Skeletal muscle tissue (tissue), 5 donors: Measurements from ENCODE around the gene WBP2NL. TPM values are rescaled to one million over a fixed set of nuclear protein-coding genes. Genes with fewer than 3 reads are reported as not detected.

Experiments used
- H3K27ac ChIP-seq: one replicate; pipeline ENCODE4 v1.7.0; 2013; ENCODE audit warnings: mild to moderate bottlenecking, low read depth, low read length, inconsistent platforms
- H3K27me3 ChIP-seq, 3 donors: one replicate each; pipeline ENCODE4 v1.7.0; 2013; ENCODE audit warnings: low read length in 3 of 3; ENCODE audit not compliant: control insufficient read depth in 3 of 3, insufficient read depth in 3 of 3
- H3K36me3 ChIP-seq, 3 donors: one replicate each; pipeline ENCODE4 v1.7.0; 2013; ENCODE audit warnings: low read length in 3 of 3; ENCODE audit not compliant: control insufficient read depth in 3 of 3, insufficient read depth in 3 of 3
- H3K4me1 ChIP-seq, 3 donors: one replicate each; pipeline ENCODE4 v1.7.0; 2013; ENCODE audit warnings: low read length in 3 of 3, mild to moderate bottlenecking in 3 of 3; ENCODE audit not compliant: control insufficient read depth in 3 of 3, insufficient read depth in 3 of 3
- H3K4me3 ChIP-seq, 3 donors: one replicate each; pipeline ENCODE4 v1.7.0; 2013; ENCODE audit warnings: low read length in 3 of 3
- H3K9ac ChIP-seq, 3 donors: one replicate each; pipeline ENCODE4 v1.7.0; 2013; ENCODE audit warnings: low read length in 3 of 3, mild to moderate bottlenecking in 3 of 3, moderate library complexity in 2 of 3, low read depth in 1 of 3
- H3K9me3 ChIP-seq, 3 donors: one replicate each; pipeline ENCODE4 v1.7.0; 2013; ENCODE audit warnings: low read length in 3 of 3; ENCODE audit not compliant: control insufficient read depth in 3 of 3
- small RNA-seq: library from RNA; depleted of rRNA; stranded (forward); fragments of <200 nt; gene quantifications from one replicate; pipeline ENCODE3, GENCODE V24; 2014
- total RNA-seq: library from RNA; depleted of rRNA; stranded (reverse); fragments of >200 nt; gene quantifications from one replicate; pipeline ENCODE4 v1.2.3, GENCODE V29; 2014
- donor health status: Osteomylitis.

The WBP2NL gene
- total RNA-seq, 1 donor from 2014 or later: 1.6 TPM

- peak overlapping the region; percentile 100 for H3K27ac ChIP-seq
- no peaks in the 10 kb centered on the region for H3K27me3 ChIP-seq
- peaks cover 0 to 12% (median 10%) of the 10 kb centered on the region in 3 donors for H3K36me3 ChIP-seq
- H3K4me1 ChIP-seq: peaks cover 30 to 42% (median 37%) of the 10 kb centered on the region in 3 donors
- H3K9ac ChIP-seq: no peak overlapping the region
- H3K4me3 ChIP-seq: no peak overlapping the region
- H3K9me3 ChIP-seq: no peaks in the 10 kb centered on the region
Observed at GRCh38 chr22:42076764-42077485, 78.3 kb downstream of the WBP2NL start.

DNA sequence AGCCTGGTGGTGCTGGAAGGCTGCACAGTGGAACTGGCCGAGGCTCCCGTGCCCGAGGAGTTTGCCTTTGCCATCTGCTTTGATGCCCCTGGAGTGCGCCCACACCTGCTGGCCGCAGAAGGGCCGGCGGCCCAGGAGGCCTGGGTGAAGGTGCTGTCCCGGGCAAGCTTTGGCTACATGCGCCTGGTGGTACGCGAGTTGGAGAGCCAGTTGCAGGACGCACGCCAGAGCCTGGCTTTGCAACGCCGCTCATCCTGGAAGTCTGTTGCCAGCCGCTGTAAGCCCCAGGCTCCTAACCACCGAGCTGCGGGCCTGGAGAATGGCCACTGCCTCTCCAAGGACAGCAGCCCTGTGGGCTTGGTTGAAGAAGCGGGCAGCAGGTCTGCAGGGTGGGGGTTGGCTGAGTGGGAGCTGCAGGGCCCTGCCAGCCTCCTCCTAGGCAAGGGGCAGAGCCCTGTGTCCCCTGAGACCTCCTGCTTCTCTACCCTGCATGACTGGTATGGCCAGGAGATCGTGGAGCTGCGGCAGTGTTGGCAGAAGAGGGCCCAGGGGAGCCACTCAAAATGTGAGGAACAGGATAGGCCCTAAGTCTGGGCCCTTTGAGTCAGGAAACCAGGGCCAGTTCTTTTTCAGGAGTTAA lies 79.0 kb downstream of the WBP2NL start:
- Histone ChIP-seq H3K9ac (peak overlapping the region in 2 of 3 donors; percentile 99), H3K4me3 (no peak overlapping the region), H3K4me1 (peaks cover 30 to 47% (median 37%) of the 10 kb centered on the region in 3 donors), H3K27ac (peak overlapping the region; percentile 100), H3K36me3 (peaks cover 4 to 18% (median 13%) of the 10 kb centered on the region in 3 donors), H3K27me3 (no peaks in the 10 kb centered on the region), H3K9me3 (no peaks in the 10 kb centered on the region)

Small RNA genes within 50 kb of the gene (small RNA-seq; reads per million reads assigned to genes)
- not detected for gene SNORD13P1

Other genes starting within 250 kb of the WBP2NL start
- gene CCDC134, start 198.1 kb upstream of the WBP2NL start, total RNA-seq: 30.3 TPM
- gene SREBF2, start 165.7 kb upstream of the WBP2NL start, total RNA-seq: 20.9 TPM
- 1.0 TPM for gene SHISA8, start 83.7 kb upstream of the WBP2NL start, total RNA-seq
- gene TNFRSF13C, start 72.0 kb upstream of the WBP2NL start, total RNA-seq: under 0.01 TPM
- gene CENPM, start 51.6 kb upstream of the WBP2NL start, total RNA-seq: 5.7 TPM
- gene SEPTIN3, start 29.3 kb upstream of the WBP2NL start, total RNA-seq: 0.52 TPM
- 26.1 TPM for gene NAGA, start 72.0 kb downstream of the WBP2NL start, total RNA-seq
- gene PHETA2, start 75.5 kb downstream of the WBP2NL start, total RNA-seq: 19.8 TPM
- 15.1 TPM for gene SMDT1, start 80.9 kb downstream of the WBP2NL start, total RNA-seq
- gene NDUFA6, start 92.0 kb downstream of the WBP2NL start, total RNA-seq: 67.8 TPM
- not detected for gene CYP2D6, start 132.0 kb downstream of the WBP2NL start, total RNA-seq